NCI-H2081 treated with DMSO at 0.1 percent for 48 hours (cell line): ENCODE results near the gene PLK3.
"Not testable (repeated sequence)": the region's sequence is repeated elsewhere in the genome, so short reads cannot be mapped to it uniquely, and the experiment has no call there.

Experiments used
- DNase-seq: peaks from one replicate; lab custom pipeline; 2025; lab: John Stamatoyannopoulos, UW

Gene PLK3

DNA sequence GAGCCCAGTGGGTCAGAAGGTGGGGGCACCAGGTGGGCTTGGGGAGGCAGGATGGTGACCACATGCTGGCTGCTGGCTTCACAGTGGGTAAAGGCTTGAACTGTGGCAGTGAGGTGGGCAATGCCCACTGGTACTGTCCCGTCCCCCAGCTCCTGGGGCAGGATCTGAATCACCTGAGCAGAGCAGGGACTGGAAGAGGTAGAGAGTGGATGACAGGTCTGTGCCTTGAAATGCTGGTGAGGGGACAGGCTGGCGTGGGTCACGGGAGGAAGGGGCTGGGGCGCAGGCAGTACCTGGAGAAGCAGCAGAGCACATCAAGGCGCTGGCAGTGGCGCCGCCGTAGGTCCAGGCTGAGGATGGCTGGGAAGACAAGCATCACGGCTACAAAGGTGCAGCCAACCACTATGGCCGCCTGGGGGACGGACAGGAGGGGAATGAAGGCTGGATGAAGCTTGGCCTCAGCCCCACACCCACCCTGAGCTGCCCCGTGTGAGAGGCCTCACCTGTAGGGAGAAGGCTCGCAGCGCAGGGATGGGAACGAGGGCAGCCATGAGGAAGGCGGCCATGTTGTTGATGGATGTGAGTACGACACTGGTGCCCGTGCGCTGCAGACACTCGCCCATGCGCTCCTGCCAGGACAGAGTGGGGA lies 27.9 kb downstream of the PLK3 start:
- no peak for DNase-seq

GRCh38 chr1:44828841-44829440 lies 28.8 kb downstream of the PLK3 start:
- no peak for DNase-seq

- no peak for DNase-seq
Measured at GRCh38 chr1:44829506-44830384, 29.6 kb downstream of the PLK3 start.

DNA sequence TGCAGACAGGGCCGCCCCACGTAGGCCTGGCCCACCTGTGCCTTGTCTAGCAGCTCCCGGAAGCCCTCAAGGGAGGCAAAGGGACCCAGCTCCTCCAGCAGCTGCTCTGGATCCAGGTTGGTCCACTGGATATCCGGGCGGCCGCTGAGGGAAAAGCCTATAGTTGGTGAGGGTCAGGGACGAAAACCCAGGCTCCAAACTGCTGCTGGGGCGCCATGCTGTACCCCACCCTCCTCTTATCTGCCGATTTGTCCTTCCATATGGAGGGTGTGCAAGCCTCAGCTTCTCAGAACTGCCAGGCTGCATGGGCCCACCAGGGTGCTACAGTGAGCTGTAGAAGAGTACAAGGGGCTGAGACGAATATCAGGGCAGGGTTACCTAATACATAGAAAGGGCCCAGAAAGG lies 30.7 kb downstream of the PLK3 start:
- no peak for DNase-seq

- DNase-seq = no peak
Measured at GRCh38 chr1:44831516-44831915, 31.3 kb downstream of the PLK3 start.

DNA sequence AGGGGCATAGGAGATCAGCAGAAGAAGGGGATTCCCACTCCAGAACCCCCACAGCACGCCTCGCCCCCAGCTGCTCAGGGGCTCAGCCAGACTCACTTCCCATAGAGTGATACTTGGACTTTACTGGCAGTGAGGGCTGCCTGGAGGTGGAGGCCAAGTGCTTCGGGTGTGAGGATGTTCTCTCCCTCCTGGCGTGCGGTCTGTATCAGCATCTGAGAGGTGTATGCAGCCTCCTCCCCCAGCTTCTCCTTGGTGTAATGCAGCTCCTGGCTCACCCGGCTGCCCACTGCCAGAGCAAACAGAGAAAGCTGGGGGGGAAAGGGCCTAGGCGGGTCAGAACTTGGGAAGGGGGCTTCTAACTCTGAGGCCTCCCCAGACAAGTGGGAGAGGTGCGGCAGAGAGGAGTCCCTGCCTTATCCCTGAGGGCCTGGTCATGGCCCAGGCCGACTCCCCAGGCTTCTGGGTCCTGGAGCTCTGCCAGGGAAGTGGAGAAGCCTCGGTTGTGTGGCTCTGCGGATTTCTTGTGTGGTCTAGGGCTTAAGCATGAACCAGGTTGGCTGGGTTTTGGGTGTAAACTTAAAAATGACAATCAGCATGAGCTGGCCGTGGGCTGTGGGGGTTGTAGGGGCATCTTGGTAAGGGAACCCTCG lies 32.0 kb downstream of the PLK3 start:
- DNase-seq = no peak

- no peak for DNase-seq
Measured at GRCh38 chr1:44834328-44834727, 34.2 kb downstream of the PLK3 start.

- DNase-seq = peak; percentile 64
Measured at GRCh38 chr1:44835738-44836675, 35.8 kb downstream of the PLK3 start.

- not testable (repeated sequence) for DNase-seq
Measured at GRCh38 chr1:44838294-44838693, 38.1 kb downstream of the PLK3 start.

DNA sequence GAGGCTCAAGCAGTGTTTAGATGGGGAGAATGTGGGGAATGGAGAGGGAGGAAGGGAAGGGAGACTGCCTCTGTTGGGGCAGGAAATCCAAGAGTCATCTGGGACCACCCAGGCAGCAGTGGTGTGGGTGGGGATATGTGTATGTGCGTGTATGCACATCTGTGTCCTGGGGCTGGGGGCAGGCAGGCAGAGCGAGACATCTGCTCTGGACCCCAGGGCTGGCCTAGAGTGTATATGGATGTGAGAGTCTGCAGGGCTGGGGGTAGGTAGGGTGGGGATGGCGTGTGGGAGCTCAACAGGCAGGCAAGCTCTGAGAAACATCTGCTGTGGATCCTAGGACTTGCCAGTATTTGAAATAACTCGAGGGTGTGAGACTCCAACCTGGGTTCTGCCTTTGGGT lies 39.4 kb downstream of the PLK3 start:
- DNase-seq = no peak

DNA sequence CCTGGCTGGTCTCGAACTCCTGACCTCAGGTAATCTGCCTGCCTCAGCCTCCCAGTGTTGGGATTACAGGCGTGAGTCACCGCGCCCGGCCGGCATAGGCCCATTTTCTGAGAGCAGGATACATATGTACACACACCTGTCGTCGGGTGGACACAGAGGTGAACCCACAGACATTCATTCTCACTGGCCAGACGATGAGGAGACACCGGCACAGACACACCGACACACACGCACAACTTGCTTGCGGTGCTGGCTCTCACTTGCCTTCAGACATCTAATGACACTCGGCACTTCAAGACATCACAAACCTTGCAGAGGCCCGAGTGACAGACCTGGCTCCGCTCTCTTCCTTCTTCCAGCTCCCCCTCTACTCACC lies 42.3 kb downstream of the PLK3 start:
- DNase-seq = no peak

- DNase-seq = no peak
Measured at GRCh38 chr1:44842862-44843655, 42.9 kb downstream of the PLK3 start, which contains the start of gene PTCH2. Gene PTCH2 (minus strand): TSS chr1:44843253. CDS start chr1:44842932, 321 bp downstream.

- no peak for DNase-seq
Measured at GRCh38 chr1:44846985-44847384, 46.8 kb downstream of the PLK3 start.

DNA sequence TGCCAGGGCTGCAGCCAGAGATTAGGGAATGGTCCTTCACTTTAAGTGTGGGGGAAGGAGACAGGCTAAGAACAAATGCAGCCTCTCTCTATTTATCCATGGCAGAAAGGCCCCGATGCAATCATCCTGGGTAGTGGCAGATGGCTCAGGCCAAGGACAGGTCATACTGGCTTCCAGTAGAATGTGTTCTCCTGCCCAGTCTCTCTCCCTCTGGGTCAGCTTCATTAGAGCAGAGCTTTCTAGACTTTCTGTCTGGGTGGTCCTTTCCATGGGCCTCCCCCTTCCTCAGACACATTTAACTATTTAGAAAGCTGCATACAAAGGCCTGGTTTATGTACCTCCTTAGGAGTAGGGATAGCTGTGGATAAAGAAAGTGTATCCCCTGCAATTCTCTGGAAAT lies 47.7 kb downstream of the PLK3 start:
- DNase-seq = no peak

DNA sequence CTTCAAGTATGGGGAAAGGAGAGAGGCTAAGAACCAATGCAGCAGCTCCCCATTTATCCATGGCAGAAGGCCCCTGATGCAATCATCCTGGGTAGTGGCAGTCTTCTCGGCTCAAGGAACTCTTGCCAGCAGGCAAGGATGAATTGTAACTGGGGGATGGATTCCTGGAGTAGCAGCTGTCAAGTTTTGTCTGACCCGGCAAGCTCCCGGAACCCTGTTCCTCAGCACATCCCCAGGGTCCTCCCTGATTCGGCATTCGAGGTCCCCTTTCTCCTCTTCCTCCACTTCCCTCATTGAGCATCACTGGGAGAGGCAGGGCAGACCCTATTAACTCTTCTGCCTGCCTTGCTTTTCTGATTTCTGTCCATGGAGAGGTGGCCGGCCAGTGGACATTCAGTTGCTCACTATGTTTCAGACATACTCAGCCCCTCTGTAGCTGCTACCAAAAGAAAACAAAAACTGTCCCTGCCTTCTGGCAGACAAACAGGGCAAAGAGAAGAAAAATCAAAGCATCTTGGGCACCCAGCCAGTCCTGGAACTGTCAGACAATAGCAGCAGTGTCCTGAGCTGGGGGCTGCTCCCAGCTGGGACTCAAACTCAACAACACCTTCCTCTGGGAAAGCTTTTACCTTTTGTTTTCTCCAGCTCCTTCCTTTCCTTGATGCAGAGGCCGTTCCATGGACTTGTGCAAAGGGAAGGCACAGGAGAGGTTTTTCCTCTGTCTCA lies 48.4 kb downstream of the PLK3 start:
- no peak for DNase-seq

GRCh38 chr1:44849575-44850132 lies 49.5 kb downstream of the PLK3 start:
- DNase-seq = no peak

DNA sequence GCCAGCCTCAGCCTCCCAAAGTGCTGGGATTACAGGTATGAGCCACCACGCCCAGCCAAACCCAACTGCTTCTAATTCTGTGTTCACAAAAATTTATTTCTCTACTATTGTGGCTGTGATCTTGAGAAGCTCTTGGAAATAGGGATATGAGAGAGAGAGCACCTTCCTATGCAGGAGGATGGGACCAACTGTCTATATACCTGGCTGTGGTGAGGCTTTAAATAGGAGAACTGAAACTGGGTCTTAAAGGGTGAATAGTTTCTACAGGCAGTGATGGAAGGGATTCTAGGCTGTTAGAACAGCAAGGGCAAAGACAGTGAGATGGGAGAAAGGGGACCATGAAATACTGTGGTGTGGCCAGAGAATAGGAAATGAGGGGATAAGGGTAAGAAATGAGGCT lies 51.1 kb downstream of the PLK3 start:
- DNase-seq = no peak

DNA sequence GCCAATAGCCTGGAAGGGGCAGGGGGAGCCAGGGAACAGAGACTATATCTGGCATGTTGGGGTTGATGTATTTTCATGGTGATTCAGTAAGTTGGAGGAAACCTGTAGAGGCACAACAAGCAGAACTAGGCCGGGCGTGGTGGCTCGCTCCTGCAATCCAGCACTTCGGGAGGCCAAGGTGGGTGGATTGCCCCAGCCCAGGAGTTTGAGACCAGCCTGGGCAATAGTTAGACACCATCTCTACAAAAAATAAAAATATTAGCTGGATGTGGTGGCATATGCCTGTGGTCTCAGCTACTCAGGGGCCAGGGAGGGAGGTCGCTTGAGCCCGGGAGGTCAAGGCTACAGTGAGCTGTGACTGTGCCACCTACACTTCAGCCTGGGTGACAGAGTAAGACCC lies 53.0 kb downstream of the PLK3 start:
- DNase-seq = no peak

DNA sequence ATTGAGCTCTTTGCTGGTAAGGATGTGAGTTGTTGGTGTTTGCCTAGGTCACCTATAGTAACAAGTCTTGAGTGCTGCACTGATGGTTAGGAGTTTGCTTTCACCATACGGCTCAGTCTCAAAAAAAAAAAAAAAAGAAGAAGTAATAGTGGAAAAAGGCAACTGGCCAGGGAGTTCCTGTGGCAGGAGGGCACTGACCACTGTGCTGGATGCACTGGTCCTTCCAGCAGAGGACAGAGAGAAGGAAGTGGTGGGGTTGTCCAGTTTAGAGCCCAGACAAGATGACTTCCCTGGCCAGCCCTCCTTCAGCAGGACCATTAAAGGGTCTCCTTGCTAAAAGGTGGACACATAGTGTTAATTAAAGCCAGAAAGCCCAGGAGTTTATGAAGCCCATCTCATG lies 54.8 kb downstream of the PLK3 start:
- no peak for DNase-seq
